Stimulated activated CD8-positive, alpha-beta memory T cell treated with anti-CD3 and anti-CD28 coated beads, Interleukin-15, amount 100 ng/mL, for 24 hours (primary cell): ENCODE results near the gene SMOC2.
"Not testable (repeated sequence)": the region's sequence is repeated elsewhere in the genome, so short reads cannot be mapped to it uniquely, and the experiment has no call there.

ENCODE experiments used
- DNase-seq: peaks from one replicate; pipeline ENCODE4 v3.0.0-alpha.2; 2020; ENCODE audit warnings: low read depth

SMOC2 gene

DNA sequence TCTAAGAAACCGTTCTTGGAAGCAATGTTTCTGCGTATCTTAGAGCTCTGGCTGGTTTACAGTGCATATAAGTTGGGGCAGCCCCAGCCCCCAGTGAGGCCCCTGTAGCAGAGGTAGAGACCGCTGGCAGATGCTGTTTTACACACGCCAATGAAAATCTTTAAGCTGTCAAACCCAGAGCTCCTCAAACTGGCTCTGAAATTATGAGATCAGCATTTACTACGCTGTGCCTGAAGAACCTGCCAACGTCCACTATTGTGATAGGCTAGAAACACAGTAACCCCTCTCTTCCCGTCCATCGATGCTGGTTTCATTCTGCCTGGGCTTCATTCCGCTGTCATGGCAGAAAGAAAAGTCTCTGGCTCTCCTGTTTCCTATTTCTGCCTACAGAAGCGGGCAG lies 160.6 kb downstream of the SMOC2 start:
- no peak for DNase-seq

DNA sequence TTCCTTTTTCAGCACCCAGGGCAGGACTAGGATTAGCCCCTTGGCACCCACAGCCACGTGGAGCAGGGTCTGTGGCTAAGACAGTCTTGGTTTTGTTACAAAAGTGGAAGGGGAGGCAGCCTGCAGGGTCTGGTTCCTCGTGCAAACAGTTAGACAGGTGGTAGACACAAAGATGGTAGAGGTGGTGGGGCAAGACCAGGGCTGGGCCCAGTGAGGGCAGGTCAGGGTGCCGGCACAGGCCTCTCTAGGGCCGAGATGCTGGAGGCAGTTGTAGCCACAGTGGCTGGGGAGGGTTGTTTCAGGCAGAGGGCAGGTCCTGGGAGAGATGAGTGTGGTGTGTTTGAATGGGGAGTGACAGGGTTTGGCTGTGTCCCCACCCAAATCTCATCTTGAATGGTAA lies 161.6 kb downstream of the SMOC2 start:
- no peak for DNase-seq

GRCh38 chr6:168603234-168603633 lies 162.2 kb downstream of the SMOC2 start:
- no peak for DNase-seq

DNA sequence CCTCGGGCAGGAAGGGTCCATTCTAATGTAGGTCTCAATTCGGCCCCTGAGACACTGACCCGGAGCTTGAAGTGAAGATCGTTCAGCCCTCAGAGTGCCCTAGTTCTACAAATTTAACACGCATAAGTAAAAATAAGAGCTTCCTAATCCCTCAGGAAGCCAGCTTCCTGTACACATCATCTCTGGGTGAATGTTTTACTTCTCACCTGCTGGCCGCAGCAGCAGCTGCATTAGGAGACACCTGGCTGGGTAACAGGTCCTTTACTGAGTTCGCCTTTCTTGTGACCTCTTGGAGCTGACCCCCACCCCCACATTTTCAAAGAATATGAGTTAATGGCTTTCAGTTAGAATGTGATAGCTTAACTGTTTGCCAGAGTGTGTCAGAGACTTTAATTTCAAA lies 165.0 kb downstream of the SMOC2 start:
- DNase-seq = no peak

GRCh38 chr6:168606722-168607121 lies 165.7 kb downstream of the SMOC2 start:
- DNase-seq = no peak

DNA sequence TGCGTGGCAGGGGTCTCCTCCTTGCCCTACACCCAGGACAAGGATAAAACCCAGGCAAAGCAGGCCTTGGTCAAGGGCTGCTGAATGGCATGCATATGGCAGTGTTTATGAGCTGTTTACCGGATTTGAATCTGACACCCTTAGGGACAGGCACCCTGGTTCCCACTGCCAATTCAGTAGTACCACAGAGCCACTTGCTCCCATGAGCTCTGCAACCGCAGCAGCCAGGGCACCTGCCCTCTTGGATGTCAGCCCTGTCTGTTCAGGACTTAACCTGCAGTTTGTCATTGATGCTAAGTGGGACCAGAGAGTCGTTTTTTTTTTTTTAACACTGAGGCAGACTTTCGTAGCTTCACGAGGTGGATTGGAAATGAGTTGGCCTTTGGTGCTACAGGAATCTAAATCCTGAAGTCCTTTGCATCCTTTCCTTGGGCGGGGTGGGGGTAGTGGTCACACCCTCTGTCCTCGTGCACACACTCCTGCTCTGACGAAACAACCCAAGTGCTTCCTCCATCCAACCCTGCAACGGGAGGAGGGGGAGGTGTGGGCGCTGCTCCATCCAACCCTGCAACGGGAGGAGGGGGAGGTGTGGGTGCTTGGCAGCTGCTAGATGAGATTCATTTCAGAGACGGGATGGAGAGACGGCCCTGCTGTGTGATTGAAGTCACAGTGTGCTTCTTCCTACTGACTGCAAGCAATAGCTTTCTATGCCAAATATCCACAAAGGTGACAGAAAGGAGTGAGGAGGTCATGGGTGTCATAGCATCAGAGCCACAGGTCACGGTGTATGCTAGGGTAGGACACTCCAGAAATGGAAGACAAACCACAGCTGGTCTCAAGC lies 166.5 kb downstream of the SMOC2 start:
- DNase-seq = no peak

DNA sequence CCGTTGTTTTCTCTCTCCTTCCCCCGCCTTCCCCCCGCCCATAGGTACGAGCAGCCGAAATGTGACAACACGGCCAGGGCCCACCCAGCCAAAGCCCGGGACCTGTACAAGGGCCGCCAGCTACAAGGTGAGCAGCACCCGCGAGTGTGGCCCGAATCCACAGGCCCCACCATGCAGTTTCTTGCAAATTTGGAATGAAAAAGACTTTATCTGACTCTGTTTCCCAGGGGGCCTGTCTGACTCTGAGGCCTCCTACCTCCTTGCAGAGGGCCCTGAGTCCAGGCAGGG lies 167.1 kb downstream of the SMOC2 start:
- no peak for DNase-seq

GRCh38 chr6:168609026-168609685 lies 168.2 kb downstream of the SMOC2 start:
- DNase-seq = no peak

- DNase-seq = no peak
These were observed 169.0 kb downstream of the SMOC2 start for GRCh38 chr6:168609914-168610490.

DNA sequence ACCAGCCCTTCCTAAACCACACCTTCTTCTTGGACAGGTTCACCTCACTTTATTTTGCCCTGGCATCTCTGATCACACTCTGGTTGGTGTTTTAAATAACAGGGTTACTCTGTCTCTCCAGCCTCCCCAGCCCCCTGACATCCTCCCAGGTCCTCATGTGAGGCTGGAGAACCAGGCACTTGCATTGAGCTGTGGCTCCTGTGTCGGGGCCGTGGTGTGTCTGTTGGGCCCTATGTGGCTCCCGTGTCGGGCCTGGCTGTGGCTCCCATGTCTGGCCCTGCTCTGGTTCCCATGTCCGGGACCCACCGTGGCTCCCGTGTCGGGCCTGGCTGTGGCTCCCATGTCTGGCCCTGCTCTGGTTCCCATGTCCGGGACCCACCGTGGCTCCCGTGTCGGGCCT lies 170.0 kb downstream of the SMOC2 start:
- DNase-seq = not testable (repeated sequence)

- no peak for DNase-seq
These were observed 170.7 kb downstream of the SMOC2 start for GRCh38 chr6:168611691-168612090.

DNA sequence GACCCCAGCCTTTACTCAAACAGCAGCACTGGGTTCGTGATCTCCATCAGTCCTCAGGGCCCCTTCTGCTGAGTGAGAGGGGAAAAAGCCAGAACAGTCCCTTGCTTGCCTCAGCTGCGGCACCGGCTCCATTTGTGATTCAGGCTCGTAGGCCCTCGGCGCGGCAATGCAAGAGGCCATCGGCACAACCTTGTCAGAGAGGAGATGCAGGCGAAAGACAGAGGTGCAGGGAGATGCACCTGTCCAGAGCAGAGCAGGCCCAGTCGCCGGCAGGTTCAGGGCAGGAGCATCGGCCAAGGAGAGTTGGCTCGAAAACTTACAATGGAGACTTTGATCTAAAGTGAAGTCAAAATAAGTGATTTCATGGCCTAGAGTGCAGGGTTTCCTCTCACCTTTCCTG lies 171.6 kb downstream of the SMOC2 start:
- no peak for DNase-seq

DNA sequence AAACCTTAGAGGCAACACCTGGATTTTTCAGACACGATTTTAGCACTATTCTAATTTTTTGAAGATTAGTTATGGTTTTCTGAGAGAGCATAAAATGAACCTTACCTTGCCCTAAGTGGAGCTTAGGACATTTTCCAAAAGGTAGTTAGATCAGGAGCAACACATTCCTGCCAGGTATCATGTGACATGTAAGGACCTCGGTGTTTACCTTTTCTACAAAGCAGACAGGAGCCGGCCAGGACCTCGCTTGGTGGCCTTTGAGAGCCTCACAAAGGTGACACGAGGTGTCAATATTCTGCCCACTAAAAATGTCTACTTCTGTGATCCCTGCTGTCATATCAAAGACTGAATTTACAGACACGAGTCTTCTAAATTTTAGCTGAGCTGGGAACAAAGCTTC lies 174.9 kb downstream of the SMOC2 start:
- DNase-seq = no peak

GRCh38 chr6:168616816-168617765 lies 176.1 kb downstream of the SMOC2 start:
- no peak for DNase-seq

GRCh38 chr6:168618546-168619315 lies 177.7 kb downstream of the SMOC2 start:
- DNase-seq = no peak

- DNase-seq = no peak
These were observed 178.8 kb downstream of the SMOC2 start for GRCh38 chr6:168619560-168620314.

GRCh38 chr6:168620578-168620977 lies 179.6 kb downstream of the SMOC2 start:
- DNase-seq = no peak

DNA sequence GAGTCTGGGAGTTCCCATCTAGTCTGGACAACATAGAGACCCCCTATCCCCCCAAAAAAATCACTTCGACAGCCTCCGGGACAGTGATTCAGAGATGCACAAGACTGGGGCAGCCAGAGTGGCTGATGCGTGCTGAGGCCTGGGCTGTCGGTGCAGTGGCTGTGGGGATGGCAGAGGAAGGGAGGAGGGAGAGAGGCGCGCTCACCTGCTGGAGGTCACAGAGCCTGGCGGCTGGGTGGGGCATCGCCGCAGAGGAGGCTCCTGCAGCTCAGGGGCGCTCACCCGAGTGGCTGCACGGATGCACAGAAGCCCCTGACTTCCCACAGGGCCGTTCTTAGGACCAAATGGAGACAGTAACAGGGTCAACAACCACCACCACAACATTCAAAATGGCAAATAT lies 182.8 kb downstream of the SMOC2 start:
- no peak for DNase-seq

DNA sequence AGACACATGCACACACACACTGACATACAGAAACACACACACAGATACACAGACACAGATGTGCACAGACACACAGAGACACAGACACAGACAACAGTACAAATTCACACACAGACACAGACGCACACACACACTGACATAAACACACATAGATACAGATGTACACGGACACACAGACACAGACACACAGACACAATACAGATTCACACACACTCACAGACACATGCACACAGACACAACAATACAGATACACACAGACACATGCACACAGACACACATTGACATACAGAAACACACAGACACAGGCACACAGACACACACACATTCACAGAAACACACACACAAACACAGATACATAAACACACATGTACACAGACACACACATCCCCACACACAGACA lies 183.6 kb downstream of the SMOC2 start:
- no peak for DNase-seq

DNA sequence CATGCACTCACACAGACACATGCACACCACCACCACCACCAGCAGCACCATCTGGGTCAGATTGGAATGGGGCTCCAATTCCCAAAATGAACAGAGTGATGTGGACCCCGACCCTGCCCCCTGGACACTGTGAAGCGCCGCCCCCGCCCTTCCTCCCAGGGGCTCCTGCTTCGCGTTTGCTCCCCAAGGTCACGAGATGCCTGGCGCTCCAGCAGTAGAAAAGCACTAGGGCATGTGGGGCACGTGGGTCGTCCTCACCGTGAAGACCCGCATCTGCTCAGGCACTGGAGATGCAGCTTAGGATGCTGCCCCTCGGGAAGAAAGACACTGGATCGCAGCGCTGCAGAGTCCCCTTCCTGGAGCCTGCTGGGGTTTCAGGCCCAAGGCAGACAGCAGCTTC lies 184.0 kb downstream of the SMOC2 start:
- no peak for DNase-seq

DNA sequence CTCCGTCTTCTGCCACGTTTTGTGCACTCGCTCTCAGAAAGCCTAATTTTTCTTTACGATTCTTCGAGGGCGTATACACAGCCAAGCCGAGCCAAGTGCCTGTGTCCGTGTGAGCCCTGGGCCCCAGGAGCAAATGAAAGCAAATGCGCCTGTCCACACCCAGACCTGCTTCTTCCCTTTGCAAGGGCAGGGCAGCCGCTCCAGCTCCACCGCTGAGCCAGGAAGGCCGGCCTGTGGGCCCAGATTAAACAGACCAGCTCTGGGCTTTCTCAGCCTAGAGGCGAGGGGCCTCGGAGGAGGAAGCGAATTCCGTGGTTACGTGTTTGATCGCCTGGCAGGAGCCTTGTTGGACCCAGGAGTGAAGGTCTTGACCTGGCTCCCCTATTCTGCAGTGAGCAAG lies 184.6 kb downstream of the SMOC2 start:
- no peak for DNase-seq
